ENCODE results near the gene TTLL5.

The TTLL5 gene

GRCh38 chr14:75738192-75738591 is 77.1 kb downstream of the TTLL5 start:
- DNase-seq = no peak

- no peak for DNase-seq
These were observed 81.8 kb downstream of the TTLL5 start for GRCh38 chr14:75742867-75743266.

DNA sequence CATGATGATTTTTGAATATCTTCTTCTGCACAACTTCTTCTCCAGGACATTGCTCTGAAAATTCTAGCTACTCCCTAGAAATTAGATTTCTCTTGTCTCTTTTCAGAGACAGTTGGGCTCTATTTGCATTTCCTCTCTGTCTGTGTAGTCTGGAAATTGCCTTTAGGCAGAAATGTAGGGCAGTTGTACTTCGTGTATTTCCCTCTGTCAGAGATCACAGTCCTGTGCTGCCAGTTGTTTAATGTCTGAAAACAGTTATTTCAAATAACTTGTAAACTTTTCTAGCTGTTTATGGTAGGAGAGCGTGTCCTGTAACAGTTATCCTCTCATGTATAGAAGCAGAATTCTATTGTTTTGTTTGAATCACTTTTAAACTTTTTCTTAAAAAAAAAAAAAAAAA is 86.9 kb downstream of the TTLL5 start:
- no peak for DNase-seq

- no peak for DNase-seq
These were observed 87.3 kb downstream of the TTLL5 start for GRCh38 chr14:75748336-75748735.

- DNase-seq = no peak
These were observed 90.2 kb downstream of the TTLL5 start for GRCh38 chr14:75751296-75751695.

DNA sequence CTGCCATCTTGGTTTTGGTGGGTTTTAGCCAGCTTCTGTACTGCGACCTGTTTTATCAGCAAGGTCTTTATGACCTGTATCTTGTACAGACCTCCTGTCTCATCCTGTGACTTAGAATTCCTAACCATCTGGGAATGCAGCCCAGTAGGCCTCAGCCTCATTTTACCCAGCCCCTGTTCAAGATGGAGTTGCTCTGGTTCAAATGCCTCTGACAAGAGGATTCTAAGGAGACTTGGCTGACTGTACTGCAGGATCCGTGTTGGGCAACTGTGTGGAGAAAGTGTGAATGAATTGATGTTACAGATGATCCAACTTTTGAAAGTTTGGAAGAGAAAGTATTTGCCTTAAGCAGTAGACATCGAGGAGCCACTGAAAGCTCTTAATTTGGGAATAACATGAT is 91.0 kb downstream of the TTLL5 start:
- DNase-seq = no peak

GRCh38 chr14:75752907-75753594 is 92.0 kb downstream of the TTLL5 start:
- DNase-seq = no peak

GRCh38 chr14:75753696-75754095 is 92.7 kb downstream of the TTLL5 start:
- no peak for DNase-seq

- no peak for DNase-seq
These were observed 96.8 kb downstream of the TTLL5 start for GRCh38 chr14:75757644-75758402.

- no peak for DNase-seq
These were observed 103.0 kb downstream of the TTLL5 start for GRCh38 chr14:75764020-75764419.

DNA sequence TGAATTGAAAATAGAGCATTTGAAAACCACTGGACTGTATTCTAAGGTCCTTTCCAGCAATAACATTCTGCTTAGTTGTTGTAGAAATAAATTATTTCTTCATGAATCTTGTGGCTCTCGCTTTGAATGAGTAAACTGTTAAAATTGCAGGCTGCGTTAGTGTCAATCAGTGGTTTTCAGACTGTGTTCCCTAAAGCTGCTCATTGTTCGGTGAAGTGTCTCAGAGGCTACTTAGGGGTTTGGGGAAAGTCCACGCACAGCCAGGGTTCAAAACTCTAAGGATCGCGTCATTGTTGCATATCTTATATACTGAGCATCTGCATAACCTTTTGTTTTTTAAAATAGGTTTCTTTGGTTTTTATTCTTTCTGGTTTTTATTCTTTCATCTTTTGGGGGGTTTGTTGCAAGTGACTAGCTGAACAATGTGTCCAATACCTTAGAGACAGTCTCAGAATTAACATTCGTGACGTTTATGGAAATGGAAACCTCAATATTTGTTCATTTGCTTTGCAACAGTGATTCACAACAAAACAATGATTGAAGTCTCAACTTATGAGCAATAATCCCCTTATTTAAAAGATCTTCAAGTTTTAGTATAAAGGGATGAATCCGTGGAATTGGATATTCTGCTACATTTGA is 108.1 kb downstream of the TTLL5 start:
- no peak for DNase-seq

- no peak for DNase-seq
These were observed 109.6 kb downstream of the TTLL5 start for GRCh38 chr14:75770635-75771034.

DNA sequence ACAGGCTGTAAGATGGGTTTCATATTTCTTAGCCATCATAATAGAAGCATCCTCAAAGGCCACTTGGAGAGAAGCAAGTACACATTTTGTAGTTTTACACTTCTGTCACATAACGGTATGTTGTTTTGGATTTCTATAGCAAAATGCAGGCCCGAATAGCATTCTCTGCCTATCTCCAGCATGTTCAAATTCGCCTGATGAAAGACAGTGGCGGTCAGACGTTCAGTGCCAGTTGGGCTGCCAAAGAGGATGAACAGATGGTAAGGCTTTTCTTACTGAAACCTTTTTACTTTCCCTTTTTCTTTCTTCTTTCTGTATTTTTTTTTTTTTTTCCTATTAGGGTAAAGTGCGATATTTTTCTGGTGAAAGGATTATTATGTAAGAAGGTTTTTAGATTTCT is 110.5 kb downstream of the TTLL5 start:
- DNase-seq = no peak

DNA sequence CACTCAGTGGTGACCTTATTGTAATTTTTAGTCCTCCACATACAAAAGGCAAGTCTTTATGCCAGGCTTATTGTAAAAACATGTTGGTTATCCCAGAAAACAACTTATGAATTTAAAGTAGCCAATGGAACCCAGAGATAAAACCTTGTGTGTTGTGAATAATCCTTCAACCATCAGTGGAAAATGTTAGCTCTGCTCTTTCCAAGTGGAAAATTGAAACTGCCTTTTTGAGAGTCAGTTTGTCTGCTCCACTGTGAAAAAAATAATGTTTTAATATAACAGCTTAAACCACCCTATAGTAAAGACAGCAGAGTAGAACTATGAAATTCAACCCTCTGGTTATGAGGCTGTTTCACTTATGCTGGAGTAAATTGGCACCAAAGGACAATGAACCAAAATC is 112.0 kb downstream of the TTLL5 start:
- no peak for DNase-seq

GRCh38 chr14:75781096-75781495 is 120.0 kb downstream of the TTLL5 start:
- DNase-seq = no peak

DNA sequence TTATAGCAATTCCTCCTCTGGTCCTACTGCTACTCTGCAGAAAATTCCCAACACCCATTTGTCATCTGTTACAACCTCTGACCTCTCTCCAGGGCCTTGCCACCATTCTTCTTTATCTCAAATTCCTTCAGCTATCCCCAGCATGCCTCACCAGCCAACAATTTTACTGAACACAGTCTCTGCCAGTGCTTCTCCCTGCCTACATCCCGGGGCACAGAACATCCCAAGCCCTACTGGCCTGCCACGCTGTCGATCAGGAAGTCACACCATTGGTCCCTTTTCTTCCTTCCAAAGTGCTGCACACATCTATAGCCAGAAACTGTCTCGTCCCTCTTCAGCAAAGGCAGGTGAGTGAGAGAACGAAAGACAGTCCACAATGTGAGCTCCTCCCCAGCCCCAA is 122.1 kb downstream of the TTLL5 start:
- DNase-seq = no peak

DNA sequence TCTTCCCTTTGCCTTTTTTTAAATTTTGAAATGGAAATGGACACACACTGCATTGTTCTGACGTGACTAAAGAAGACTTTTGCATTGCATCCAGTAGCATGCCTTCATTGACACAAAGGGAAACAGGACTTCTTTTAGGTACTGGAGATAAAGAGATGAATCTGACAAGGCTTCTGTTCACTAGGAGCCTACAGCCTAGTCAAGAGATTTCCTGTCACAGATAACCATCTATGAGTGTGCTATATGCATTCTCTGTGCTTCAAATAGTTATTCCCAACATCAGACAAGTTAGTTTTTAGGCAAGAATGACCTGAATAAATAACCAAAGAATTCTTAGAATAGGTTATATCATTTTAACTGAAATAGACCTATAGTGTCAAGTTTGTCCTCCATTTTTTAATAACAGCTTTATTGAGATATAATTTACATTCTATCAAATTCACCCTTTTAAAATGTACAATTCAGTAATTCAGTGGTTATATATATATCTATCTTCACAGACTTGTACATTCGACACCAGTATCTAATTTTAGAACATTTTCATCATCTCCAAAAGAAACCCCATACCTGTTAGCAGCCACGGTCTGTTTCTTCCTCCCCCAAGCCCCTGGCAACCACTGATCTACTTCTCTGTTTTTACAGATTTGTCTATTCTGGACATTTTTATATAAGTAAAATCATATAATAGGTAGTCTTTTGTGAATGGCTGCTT is 122.7 kb downstream of the TTLL5 start:
- no peak for DNase-seq

GRCh38 chr14:75784314-75784686 is 123.3 kb downstream of the TTLL5 start:
- DNase-seq = no peak

GRCh38 chr14:75793806-75794205 is 132.8 kb downstream of the TTLL5 start:
- DNase-seq = no peak

DNA sequence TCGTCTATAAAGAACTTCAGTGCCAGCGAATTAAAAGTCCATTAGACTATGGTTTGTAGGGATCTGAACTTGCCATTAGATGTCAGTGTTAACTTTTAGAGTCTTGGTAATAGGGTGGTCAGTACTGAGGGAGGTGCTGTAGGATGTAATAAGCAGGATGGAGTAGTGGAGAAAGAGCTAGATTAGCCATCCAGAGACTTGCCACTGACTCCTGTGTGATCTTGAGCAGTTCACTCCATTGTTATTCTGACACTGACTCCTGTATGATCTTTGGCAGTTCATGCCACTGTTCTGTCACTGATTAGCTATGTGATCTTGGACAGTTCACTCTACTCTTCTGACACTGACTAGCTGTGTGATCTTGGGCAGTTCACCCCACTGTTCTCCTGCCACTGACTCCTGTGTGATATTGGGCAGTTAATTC is 133.6 kb downstream of the TTLL5 start:
- no peak for DNase-seq

DNA sequence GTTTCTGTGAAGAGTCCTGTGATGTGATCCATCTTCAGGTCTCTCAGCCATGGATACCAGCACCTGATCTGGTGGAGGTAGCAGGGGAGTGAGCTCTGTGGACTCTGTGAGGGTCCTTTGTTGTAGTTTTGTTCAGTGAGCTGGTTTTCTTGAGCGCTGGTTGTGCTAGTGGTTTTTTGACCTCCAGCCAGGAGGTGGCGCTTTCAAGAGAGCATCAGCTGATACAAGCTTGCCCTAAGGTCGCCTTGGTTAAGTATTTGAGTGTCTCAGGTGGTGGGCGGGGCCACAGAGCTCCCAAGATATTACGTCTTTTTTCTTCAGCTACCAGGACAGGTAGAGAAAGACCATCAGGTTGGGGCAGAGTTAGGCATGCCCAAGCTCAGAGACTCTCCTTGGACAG is 139.7 kb downstream of the TTLL5 start:
- no peak for DNase-seq

- no peak for DNase-seq
These were observed 141.4 kb downstream of the TTLL5 start for GRCh38 chr14:75802486-75802885.

DNA sequence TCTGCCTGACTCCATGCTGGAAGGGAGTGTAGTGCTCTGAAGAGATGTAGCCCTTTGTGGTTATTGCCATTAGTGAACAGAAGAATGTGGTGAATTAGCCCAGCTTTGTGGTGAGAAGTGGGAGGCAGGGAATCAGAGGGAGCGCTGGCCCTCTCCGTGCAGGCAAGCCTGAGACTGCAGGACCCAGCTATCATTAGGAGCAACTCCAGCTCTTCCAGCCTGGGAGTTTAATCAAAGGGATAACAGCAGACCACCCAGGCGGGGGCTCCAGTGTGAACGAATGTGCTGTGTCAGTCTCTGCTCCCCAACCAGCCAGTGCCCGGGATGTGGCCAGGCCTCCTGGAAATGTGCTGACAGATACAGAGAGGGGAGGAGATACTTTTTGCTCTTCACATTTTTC is 142.7 kb downstream of the TTLL5 start:
- no peak for DNase-seq
